AG08396 (cell line): Measurements from ENCODE around the gene ALAD.

Experiments used
- DNase-seq: peaks from one replicate; pipeline ENCODE4 v3.0.0; 2012; ENCODE audit warnings: low spot score, mixed read lengths

The ALAD gene

DNA sequence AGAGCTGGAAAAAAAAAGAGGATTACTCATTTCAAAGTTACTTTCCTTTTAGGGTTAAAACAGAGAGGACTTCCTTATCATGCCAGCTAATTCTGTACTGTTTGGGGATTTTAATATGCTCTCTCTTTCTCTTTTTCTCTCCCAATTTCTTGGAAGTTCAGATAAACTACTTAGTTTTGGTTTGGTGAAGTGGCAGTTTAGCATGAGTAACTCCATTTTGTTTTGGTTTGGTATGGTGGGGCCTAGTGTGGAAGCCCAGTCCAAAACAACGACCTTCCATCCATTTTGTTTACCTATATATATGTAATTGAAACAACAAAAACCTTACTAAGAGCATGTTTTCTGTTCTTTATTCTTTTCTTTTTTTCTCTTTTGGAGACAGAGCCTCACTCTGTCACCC lies 55.4 kb downstream of the ALAD start:
- no peak for DNase-seq

GRCh38 chr9:113345190-113345589 lies 55.9 kb downstream of the ALAD start:
- DNase-seq: no peak

GRCh38 chr9:113343732-113344231 lies 57.3 kb downstream of the ALAD start:
- peak; percentile 60 for DNase-seq

DNA sequence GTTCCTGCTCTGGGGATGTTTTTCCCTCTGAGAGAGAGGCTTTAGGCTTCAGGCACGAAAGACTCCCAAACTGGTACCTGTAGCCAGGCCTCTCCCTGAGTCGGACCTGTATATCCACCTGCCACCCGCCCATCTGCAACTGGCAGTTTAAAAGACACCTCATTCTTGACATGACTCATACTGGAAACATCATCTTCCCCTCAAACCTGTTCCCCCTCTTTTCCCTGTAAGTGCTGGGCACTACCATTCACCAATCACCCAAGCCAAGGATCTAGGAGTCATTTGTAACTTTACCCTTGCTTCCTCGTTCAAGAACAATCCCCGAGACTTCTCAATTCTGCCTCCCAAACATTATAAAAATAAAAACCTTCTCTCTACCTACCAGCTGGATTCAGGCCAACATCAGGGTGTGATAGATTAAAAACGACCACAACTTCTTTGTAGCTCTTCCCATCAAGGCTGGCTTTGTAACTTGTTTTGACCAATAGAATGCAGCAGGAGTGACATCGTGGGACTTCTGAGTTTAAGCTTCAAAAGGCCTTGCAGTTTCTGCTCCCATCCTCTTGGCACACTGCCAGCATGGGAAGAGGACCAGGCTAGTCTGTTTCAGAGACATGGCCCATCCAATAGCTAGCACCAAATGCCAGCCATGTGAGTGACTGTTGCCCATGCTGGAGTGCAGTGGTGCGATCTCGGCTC lies 59.2 kb downstream of the ALAD start:
- DNase-seq: no peak

- peak; percentile 95 for DNase-seq
Observed at GRCh38 chr9:113340011-113340699, 60.9 kb downstream of the ALAD start, which contains the start of gene WDR31. TSS of gene WDR31 (minus strand) at chr9:113340275. CDS start at chr9:113332022, 8,253 bp downstream.

DNA sequence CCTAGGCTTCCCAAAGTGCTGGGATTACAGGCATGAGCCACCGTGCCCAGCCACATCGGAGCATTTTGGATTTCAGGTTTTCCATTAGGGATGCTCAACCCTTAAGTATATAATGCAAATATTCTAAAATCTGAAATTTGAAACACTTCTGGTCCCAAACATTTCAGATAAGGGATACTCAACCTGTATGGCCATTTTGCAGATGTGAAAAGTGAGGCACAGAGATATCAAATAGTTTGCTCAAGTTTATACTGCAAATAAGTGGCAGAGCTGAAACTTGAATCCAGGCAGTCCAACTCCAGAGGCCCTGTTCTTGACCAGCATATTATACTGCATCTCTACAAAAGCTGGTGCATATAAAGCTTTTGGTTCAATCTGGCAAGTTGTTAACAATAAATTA lies 63.4 kb downstream of the ALAD start:
- DNase-seq: no peak
